Right hindlimb (tissue), 1 donor: ENCODE results near the gene PNRC1.
"Not testable (repeated sequence)": the region's sequence is repeated elsewhere in the genome, so short reads cannot be mapped to it uniquely, and the experiment has no call there.

ENCODE experiments used
- DNase-seq: peaks from one replicate; pipeline ENCODE4 v3.0.0-alpha.2; 2018

The PNRC1 gene

DNA sequence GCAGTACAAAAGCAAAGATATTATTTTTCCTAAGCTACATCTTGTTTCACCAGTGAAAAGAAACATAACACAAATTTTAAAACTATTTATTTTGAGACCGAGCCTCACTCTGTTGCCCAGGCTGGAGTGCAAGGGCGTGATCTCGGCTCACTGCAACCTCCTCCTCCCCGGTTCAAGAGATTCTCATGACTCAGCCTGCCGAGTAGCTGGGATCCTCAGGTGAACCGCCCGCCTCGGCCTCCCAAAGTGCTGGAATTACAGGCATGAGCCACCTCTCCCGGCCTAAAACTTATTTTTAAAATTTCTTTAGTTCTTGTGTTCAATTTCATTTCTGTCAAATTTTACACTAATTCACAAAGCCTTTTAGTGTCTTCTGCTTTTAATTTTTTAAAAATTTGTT is 31.4 kb downstream of the PNRC1 start:
- no peak for DNase-seq

GRCh38 chr6:89116702-89117101 is 36.2 kb downstream of the PNRC1 start:
- DNase-seq = no peak

DNA sequence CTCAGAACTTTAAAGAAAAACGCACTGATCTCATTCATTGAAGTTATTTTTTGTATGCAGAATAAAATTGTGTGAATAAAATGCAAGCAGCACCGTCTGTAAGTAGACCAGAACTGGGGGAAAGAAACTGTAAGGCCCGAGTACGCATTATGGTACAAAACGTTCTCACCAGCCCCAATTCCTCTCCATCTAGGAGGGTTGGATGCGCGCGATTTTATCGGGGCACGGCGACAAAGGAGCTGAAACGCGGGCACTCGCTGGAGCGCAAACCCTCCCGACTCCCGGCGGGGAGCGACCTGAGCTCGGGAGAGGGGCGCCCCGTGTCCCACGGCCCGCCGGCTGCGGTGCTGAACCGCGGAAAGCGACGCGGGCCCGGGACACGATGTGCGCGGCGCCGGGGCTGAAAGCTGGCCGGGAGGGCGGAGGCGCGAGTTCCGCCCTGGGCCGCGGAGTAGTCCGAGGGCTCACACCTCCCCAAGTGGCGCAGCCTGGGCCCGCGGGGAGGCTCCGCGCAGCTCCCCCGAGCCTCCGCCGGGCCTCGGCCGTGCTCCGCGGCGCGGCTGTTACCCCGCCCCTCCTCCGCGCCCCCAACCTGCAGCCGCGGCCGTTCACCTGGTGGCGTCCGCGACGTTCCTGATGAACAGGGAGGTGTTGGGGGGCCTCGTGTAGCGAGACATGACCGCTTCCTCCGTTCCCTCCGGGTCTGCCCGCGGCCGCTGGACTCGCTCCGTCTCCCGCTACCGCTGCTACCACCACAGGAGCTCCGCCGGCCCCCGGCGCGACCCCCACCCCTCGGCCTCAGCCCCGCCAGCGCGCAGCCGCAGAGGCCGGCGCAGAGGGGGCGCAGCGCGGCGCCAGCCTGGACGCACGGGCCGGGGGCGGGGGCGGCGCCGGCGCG is 36.9 kb downstream of the PNRC1 start, which contains the start of gene SRSF12:
Gene SRSF12 (minus strand): TSS at position 861 of the 898 bp plus-strand sequence. CDS start 184 bp downstream, at position 677.
- DNase-seq = peak; percentile 60

GRCh38 chr6:89118931-89119330 is 38.4 kb downstream of the PNRC1 start:
- DNase-seq = no peak

- no peak for DNase-seq
These were observed 39.8 kb downstream of the PNRC1 start for GRCh38 chr6:89120371-89120770.

- DNase-seq = no peak
These were observed 41.4 kb downstream of the PNRC1 start for GRCh38 chr6:89121934-89122333.

DNA sequence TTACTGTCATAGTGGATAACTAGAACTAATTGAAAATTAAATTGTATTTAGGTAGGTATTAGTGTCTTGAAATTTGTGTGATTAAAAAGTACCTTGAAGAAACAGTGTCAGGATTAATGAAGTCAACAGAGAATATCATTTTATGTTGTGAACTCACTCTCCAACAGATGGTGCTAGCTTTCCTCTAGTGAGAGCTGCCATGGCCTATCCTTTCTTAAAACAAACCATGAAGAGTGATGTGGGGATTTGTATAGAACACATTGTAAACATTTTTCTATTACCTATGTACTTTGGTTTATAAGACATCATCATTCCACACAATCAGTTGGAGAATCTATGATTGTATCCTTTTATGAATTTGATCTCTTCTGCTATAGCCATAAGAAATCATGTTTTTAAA is 42.1 kb downstream of the PNRC1 start:
- no peak for DNase-seq

GRCh38 chr6:89128256-89128671 is 47.7 kb downstream of the PNRC1 start:
- DNase-seq = not testable (repeated sequence)

- DNase-seq = no peak
These were observed 51.0 kb downstream of the PNRC1 start for GRCh38 chr6:89131599-89131998.

DNA sequence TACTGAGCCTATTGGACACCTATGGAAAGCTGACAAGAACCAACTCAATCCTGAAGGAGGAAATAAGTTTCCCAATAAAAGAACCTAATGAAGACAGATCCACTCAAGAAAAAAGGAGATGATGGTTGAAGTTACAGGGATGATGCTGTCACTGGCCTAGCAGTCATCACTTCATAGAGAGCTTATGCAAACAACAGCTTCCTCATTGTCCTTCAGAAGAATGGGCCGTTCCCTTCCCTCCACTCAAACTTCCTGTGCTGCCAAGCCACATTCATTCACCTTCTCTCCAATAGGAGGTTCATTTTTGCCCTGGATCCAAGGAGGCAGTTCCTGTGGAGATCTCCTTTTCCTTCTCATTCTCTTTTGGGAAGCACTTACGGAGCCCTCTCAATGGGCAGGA is 51.5 kb downstream of the PNRC1 start:
- DNase-seq = no peak

DNA sequence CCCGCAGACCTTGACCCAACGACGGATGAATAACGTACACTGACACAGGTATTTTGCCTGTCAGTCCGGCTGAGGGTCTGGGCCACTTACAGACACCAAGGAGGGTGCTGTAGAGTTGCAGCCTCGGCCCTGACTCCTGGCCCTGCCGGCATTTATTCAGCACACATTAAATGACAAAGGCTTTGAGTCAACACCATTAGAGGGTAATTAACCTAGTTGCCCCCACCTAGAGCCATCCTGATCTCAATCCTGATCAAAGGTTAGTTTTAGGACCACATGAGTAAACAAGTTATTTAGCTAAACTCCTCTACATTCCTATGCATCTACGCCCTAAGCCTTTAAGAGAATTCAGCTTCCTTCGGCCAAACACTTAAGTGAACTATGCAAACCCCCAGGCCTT is 53.4 kb downstream of the PNRC1 start:
- no peak for DNase-seq

GRCh38 chr6:89134723-89135122 is 54.2 kb downstream of the PNRC1 start:
- DNase-seq = no peak
